SU-DHL-6 (cell line): ENCODE measurements around the gene SRGAP3.

Experiments used
- H2AFZ ChIP-seq: fragments of 200-600 bp; sonication (generic); 2 replicates; pipeline ENCODE4 v1.6.1; 2014; ENCODE audit warnings: low read depth, mild to moderate bottlenecking, moderate library complexity, mixed read lengths, antibody characterized with exemption, low read length; ENCODE audit not compliant: severe bottlenecking
- H3F3A ChIP-seq: fragments of 200-600 bp; shearing (Covaris generic); 2 replicates; pipeline ENCODE4 v1.6.0; 2016; ENCODE audit warnings: antibody characterized with exemption, mild to moderate bottlenecking; ENCODE audit not compliant: insufficient read depth
- H3K27ac ChIP-seq: fragments of 200-600 bp; sonication (generic); 2 replicates; pipeline ENCODE4 v1.5.1; 2016; ENCODE audit warnings: low read depth, mild to moderate bottlenecking, low read length, moderate library complexity, mixed read lengths
- H3K27me3 ChIP-seq: fragments of 200-600 bp; sonication (generic), shearing (Covaris generic); 2 replicates; pipeline ENCODE4 v1.6.0; 2014; ENCODE audit warnings: mild to moderate bottlenecking, low read length
- H3K36me3 ChIP-seq: fragments of 200-600 bp; sonication (generic); 2 replicates; pipeline ENCODE4 v1.6.1; 2014; ENCODE audit warnings: mild to moderate bottlenecking, low read length, mixed read lengths
- H3K4me2 ChIP-seq: fragments of 300-600, 200-600 bp; shearing (Covaris generic), sonication (generic); 2 replicates; pipeline ENCODE4 v1.6.0; 2014; ENCODE audit warnings: low read length, low read depth, mild to moderate bottlenecking; ENCODE audit not compliant: poor library complexity, severe bottlenecking
- H3K4me3 ChIP-seq: fragments of 200-600 bp; sonication (generic); 2 replicates; pipeline ENCODE4 v1.5.1; 2014; ENCODE audit warnings: antibody characterized with exemption, low read length, mild to moderate bottlenecking, mixed read lengths; ENCODE audit not compliant: insufficient read depth, poor library complexity, severe bottlenecking
- H3K79me2 ChIP-seq: fragments of 200-600 bp; sonication (generic); 2 replicates; pipeline ENCODE4 v1.6.1; 2014; ENCODE audit warnings: mild to moderate bottlenecking, low read length, moderate library complexity; ENCODE audit not compliant: insufficient read depth
- H3K9ac ChIP-seq: fragments of 200-600 bp; sonication (generic); 2 replicates; pipeline ENCODE4 v1.7.0; 2014; ENCODE audit warnings: mild to moderate bottlenecking, low read length
- H3K9me2 ChIP-seq: fragments of 200-600 bp; sonication (generic); replicated peaks from 2 replicates; pipeline ENCODE4 v1.6.1; 2014; ENCODE audit warnings: low read length; ENCODE audit not compliant: insufficient read depth
- H3K9me3 ChIP-seq: fragments of 200-600 bp; sonication (generic); 2 replicates; pipeline ENCODE4 v1.6.1; 2014; ENCODE audit warnings: low read length, mixed read lengths; ENCODE audit not compliant: insufficient read depth
- H4K20me1 ChIP-seq: fragments of 200-600 bp; sonication (generic); 2 replicates; pipeline ENCODE4 v1.6.1; 2014; ENCODE audit warnings: low read depth, mild to moderate bottlenecking, antibody characterized with exemption, low read length, moderate library complexity, mixed read lengths
- CTCF ChIP-seq: fragments of 200-600 bp; sonication (generic); IDR thresholded peaks from one replicate; pipeline ENCODE4 v1.5.1; 2017; ENCODE audit warnings: antibody characterized with exemption, mild to moderate bottlenecking, low read length, moderate library complexity; ENCODE audit not compliant: insufficient read depth, poor library complexity, severe bottlenecking
- EZH2phosphoT487 ChIP-seq: fragments of 200-600 bp; sonication (generic), shearing (Covaris generic); conservative IDR thresholded peaks from 2 replicates; pipeline ENCODE4 v1.6.1; 2018; ENCODE audit warnings: mild to moderate bottlenecking, antibody characterized with exemption, low read length, moderate library complexity, mixed read lengths

Gene SRGAP3

GRCh38 chr3:9192248-9193025 is 57.0 kb downstream of the SRGAP3 start:
- Histone ChIP-seq H3K27ac (no peak overlapping the region), H3K79me2 (no peaks in the 10 kb centered on the region), H3K4me3 (no peak overlapping the region), H3K9me3 (no peaks in the 10 kb centered on the region), H3K27me3 (no peaks in the 10 kb centered on the region), H3K9ac (no peak overlapping the region), H3K4me2 (no peak overlapping the region), H3K36me3 (no peaks in the 10 kb centered on the region), H3F3A (no peaks in the 10 kb centered on the region), H2AFZ (no peak overlapping the region), H4K20me1 (no peaks in the 10 kb centered on the region), H3K9me2 (no peaks in the 10 kb centered on the region)
- TF ChIP-seq CTCF (no peak), EZH2phosphoT487 (no peak)

GRCh38 chr3:9190276-9190675 is 59.2 kb downstream of the SRGAP3 start:
- TF ChIP-seq EZH2phosphoT487 (no peak), CTCF (no peak)
- Histone ChIP-seq H3K4me3 (no peak overlapping the region), H3K27ac (no peak overlapping the region), H3K27me3 (no peaks in the 10 kb centered on the region), H3K4me2 (no peak overlapping the region), H3K36me3 (no peaks in the 10 kb centered on the region), H3K9ac (no peak overlapping the region), H4K20me1 (no peaks in the 10 kb centered on the region), H3F3A (no peaks in the 10 kb centered on the region), H3K9me3 (no peaks in the 10 kb centered on the region), H3K9me2 (no peaks in the 10 kb centered on the region), H2AFZ (no peak overlapping the region), H3K79me2 (no peaks in the 10 kb centered on the region)

- H3F3A ChIP-seq: no peaks in the 10 kb centered on the region
- no peaks in the 10 kb centered on the region for H3K27me3 ChIP-seq
- no peaks in the 10 kb centered on the region for H4K20me1 ChIP-seq
- H3K9me2 ChIP-seq: no peaks in the 10 kb centered on the region
- TF ChIP-seq CTCF (no peak), EZH2phosphoT487 (no peak)
- no peaks in the 10 kb centered on the region for H3K9me3 ChIP-seq
- no peak overlapping the region for H3K4me2 ChIP-seq
- no peaks in the 10 kb centered on the region for H3K79me2 ChIP-seq
- H3K9ac ChIP-seq: no peak overlapping the region
- no peaks in the 10 kb centered on the region for H3K36me3 ChIP-seq
- H3K4me3 ChIP-seq: no peak overlapping the region
- no peak overlapping the region for H3K27ac ChIP-seq
- no peak overlapping the region for H2AFZ ChIP-seq
These were observed 60.9 kb downstream of the SRGAP3 start for GRCh38 chr3:9188583-9188982.
